ENCODE data around the gene BCL11B.

Gene BCL11B

DNA sequence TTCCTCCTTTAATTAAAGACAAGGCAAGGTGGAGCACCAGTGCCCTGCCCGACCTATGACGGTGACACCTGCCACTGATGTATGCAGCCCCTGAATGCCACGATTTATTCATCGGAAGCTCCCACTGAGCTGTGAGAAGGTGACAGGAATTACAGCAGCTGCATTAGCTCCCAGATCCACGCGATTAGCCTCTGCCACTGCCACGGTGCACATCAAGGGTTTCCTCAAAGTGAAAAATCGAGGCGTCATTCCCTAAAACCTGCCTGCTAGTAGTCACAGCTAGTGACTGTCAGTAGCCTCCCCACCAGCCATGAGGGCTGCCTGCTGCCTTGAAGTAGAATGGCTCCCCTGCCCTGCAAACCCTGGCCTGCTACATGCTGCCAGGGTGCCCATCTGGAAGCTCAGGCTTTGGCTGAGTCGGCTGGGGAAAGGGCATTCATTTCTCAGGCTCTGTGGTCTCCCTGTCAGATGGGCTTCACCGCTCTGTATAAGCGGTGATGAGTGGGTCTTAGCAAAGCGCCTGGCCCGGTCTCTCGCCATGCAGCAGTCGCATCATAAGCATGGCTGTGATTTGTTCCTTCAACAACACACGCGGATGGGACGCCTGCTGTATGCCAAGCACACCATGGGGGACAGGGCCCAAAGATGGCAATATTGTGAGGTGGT, 8.2 kb upstream of the BCL11B start:
- Histone ChIP-seq H3K9me3 (ENCODE audit: low read length) (no peaks in the 10 kb centered on the region), H3K27me3 (ENCODE audit: insufficient read depth, low read length) (no peaks in the 10 kb centered on the region), H2AFZ (ENCODE audit: low read length) (no peak overlapping the region)

GRCh38 chr14:99278836-99279235, 6.8 kb upstream of the BCL11B start:
- Histone ChIP-seq H3K4me2 (ENCODE audit: low read length) (no peak overlapping the region), H4K20me1 (ENCODE audit: insufficient read depth, low read length) (no peaks in the 10 kb centered on the region), H3K79me2 (ENCODE audit: insufficient read depth, low read length) (no peaks in the 10 kb centered on the region), H2AFZ (ENCODE audit: low read length) (no peak overlapping the region), H3K27me3 (ENCODE audit: insufficient read depth, low read length) (no peaks in the 10 kb centered on the region), H3K4me1 (ENCODE audit: insufficient read depth, low read length, severe bottlenecking) (no peaks in the 10 kb centered on the region), H3K9ac (ENCODE audit: low read length) (no peak overlapping the region), H3K9me3 (ENCODE audit: low read length) (no peaks in the 10 kb centered on the region), H3K27ac (ENCODE audit: low read depth, low read length, poor library complexity, severe bottlenecking) (no peak overlapping the region), H3K36me3 (ENCODE audit: insufficient read depth, low read length) (no peaks in the 10 kb centered on the region), H3K9me2 (ENCODE audit: low read depth, low read length) (no peaks in the 10 kb centered on the region), H3F3A (ENCODE audit: insufficient read depth, low read length) (no peaks in the 10 kb centered on the region), H3K4me3 (ENCODE audit: low read depth, low read length, poor library complexity, severe bottlenecking) (no peak overlapping the region)
- no peak for TF ChIP-seq CTCF (IDR thresholded peaks at IDR 0.05; ENCODE audit: low read length)
- no peak for TF ChIP-seq EZH2 (IDR thresholded peaks at IDR 0.05; ENCODE audit: borderline replicate concordance, low read length)

More for the DNA sequence above, 8.2 kb upstream of the BCL11B start:
- H4K20me1 ChIP-seq (ENCODE audit: insufficient read depth, low read length), result no peaks in the 10 kb centered on the region
- no peak overlapping the region for H3K27ac ChIP-seq (ENCODE audit: low read depth, low read length, poor library complexity, severe bottlenecking)
- H3K4me1 ChIP-seq (ENCODE audit: insufficient read depth, low read length, severe bottlenecking), result no peaks in the 10 kb centered on the region
- no peaks in the 10 kb centered on the region for H3K36me3 ChIP-seq (ENCODE audit: insufficient read depth, low read length)
- no peaks in the 10 kb centered on the region for H3F3A ChIP-seq (ENCODE audit: insufficient read depth, low read length)
- no peaks in the 10 kb centered on the region for H3K9me2 ChIP-seq (ENCODE audit: low read depth, low read length)
- no peak overlapping the region for H3K9ac ChIP-seq (ENCODE audit: low read length)
- no peaks in the 10 kb centered on the region for H3K79me2 ChIP-seq (ENCODE audit: insufficient read depth, low read length)
- H3K4me3 ChIP-seq (ENCODE audit: low read depth, low read length, poor library complexity, severe bottlenecking), result no peak overlapping the region
- no peak overlapping the region for H3K4me2 ChIP-seq (ENCODE audit: low read length)
- TF ChIP-seq EZH2 (IDR thresholded peaks at IDR 0.05; ENCODE audit: borderline replicate concordance, low read length), result no peak
- TF ChIP-seq CTCF (IDR thresholded peaks at IDR 0.05; ENCODE audit: low read length), result no peak

GRCh38 chr14:99277530-99277929, 5.5 kb upstream of the BCL11B start:
- no peak overlapping the region for H3K4me2 ChIP-seq (ENCODE audit: low read length)
- no peaks in the 10 kb centered on the region for H3K9me2 ChIP-seq (ENCODE audit: low read depth, low read length)
- H4K20me1 ChIP-seq (ENCODE audit: insufficient read depth, low read length), result no peaks in the 10 kb centered on the region
- no peak overlapping the region for H3K27ac ChIP-seq (ENCODE audit: low read depth, low read length, poor library complexity, severe bottlenecking)
- no peaks in the 10 kb centered on the region for H3K36me3 ChIP-seq (ENCODE audit: insufficient read depth, low read length)
- H3K79me2 ChIP-seq (ENCODE audit: insufficient read depth, low read length), result no peaks in the 10 kb centered on the region
- H3K4me3 ChIP-seq (ENCODE audit: low read depth, low read length, poor library complexity, severe bottlenecking), result no peak overlapping the region
- H3K4me1 ChIP-seq (ENCODE audit: insufficient read depth, low read length, severe bottlenecking), result no peaks in the 10 kb centered on the region
- H3K9me3 ChIP-seq (ENCODE audit: low read length), result no peaks in the 10 kb centered on the region
- H3F3A ChIP-seq (ENCODE audit: insufficient read depth, low read length), result no peaks in the 10 kb centered on the region
- no peak overlapping the region for H2AFZ ChIP-seq (ENCODE audit: low read length)
- no peaks in the 10 kb centered on the region for H3K27me3 ChIP-seq (ENCODE audit: insufficient read depth, low read length)
- no peak for TF ChIP-seq EZH2 (IDR thresholded peaks at IDR 0.05; ENCODE audit: borderline replicate concordance, low read length)
- no peak for TF ChIP-seq CTCF (IDR thresholded peaks at IDR 0.05; ENCODE audit: low read length)
- no peak overlapping the region for H3K9ac ChIP-seq (ENCODE audit: low read length)
